Astrocyte of the cerebellum (primary cell): Measurements from ENCODE around the gene PXT1.
A peak's percentile ranks its signal among the peaks of the same experiment; 100 is the strongest.

Source experiments
- DNase-seq: peaks from one replicate; pipeline ENCODE4 v3.0.0-alpha.2; 2011; ENCODE audit warnings: low read depth
- H3K4me3 ChIP-seq: 2 replicates; pipeline ENCODE4 v1.5.1; 2011; ENCODE audit warnings: mild to moderate bottlenecking, low read depth, low read length, moderate library complexity
- in situ Hi-C: cut with HindIII; loops from 2 replicates; pipeline ENCODE4 v1.10.0; 2017; ENCODE audit warnings: low sequenced_read_pairs
- TF ChIP-seq, protein P1 (sequence below): IDR thresholded peaks from 2 replicates; pipeline ENCODE4 v1.5.1; 2012; ENCODE audit warnings: low read length, low read depth, moderate library complexity, mild to moderate bottlenecking; ENCODE audit errors: missing control alignments

The PXT1 gene

DNA sequence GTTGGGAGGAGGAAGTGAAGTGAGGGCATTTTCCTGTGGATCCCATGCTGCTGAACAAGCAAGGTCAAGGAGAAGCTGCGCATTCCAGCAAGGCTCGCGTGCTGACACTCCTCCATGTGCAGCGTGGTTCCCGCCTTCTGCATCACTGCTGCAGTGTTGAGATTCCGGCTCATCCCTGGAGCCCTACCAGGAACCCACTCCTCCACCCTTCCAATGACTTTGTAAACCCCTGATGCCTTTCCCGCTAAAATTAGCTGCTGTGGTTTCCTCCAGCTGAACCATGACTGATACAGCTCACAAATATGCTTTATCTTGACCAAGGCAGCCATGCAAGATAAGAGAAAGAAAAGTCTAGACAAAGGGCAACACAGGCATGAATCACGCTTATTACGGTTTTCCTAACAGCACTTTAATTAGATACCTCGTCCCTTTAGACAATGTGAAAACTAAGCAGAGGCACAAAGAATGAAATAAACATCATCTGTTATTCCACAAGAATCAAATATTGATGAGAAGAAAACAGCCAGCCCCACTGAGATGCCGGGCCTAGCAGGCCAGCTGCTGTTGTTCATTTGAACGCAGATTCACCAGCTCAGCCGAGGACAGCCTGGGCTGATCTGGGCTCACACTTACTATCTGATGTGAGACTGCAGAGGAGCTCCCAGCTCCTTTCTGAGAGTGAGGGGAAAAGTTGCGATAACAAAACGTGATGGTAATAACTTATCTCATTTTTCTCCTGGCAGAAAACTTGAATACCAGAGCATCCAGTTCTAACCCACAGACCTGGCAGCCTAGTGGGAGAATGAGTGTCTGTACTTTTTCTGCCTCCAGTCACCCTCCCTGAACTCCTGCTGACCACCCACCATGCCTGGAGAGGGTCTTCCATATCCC lies 91.7 kb downstream of the PXT1 start:
- in situ Hi-C loops: no loop called here
- TF ChIP-seq, protein P1, sequence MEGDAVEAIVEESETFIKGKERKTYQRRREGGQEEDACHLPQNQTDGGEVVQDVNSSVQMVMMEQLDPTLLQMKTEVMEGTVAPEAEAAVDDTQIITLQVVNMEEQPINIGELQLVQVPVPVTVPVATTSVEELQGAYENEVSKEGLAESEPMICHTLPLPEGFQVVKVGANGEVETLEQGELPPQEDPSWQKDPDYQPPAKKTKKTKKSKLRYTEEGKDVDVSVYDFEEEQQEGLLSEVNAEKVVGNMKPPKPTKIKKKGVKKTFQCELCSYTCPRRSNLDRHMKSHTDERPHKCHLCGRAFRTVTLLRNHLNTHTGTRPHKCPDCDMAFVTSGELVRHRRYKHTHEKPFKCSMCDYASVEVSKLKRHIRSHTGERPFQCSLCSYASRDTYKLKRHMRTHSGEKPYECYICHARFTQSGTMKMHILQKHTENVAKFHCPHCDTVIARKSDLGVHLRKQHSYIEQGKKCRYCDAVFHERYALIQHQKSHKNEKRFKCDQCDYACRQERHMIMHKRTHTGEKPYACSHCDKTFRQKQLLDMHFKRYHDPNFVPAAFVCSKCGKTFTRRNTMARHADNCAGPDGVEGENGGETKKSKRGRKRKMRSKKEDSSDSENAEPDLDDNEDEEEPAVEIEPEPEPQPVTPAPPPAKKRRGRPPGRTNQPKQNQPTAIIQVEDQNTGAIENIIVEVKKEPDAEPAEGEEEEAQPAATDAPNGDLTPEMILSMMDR: no peak
- DNase-seq: peak; percentile 65
- no peak overlapping the region for H3K4me3 ChIP-seq

GRCh38 chr6:36350082-36350481 lies 92.6 kb downstream of the PXT1 start:
- TF ChIP-seq, protein P1: no peak
- in situ Hi-C loops: no loop called here
- H3K4me3 ChIP-seq: no peak overlapping the region
- DNase-seq: no peak

GRCh38 chr6:36349240-36349639 lies 93.4 kb downstream of the PXT1 start:
- H3K4me3 ChIP-seq: no peak overlapping the region
- TF ChIP-seq, protein P1: no peak
- no peak for DNase-seq
- in situ Hi-C loops: no loop called here

DNA sequence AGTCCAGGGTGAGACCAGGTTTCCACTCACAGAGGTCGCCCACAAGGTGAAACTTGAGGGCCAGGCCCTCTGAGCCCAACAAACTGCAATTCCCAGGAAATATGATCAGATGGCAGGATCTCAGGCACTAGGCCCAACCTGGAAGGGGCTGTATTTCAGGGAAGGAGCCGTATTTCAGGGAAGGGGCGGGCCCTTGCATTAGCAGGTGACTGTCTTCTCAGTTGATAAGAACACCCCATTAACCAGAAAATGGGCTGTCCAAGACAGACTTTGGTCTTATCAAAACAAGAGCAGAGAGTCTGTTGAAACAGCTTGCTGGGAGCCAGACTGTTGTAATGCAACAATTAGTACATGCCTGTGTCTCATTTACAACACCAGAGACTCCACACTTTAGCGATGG lies 95.0 kb downstream of the PXT1 start:
- no peak for DNase-seq
- TF ChIP-seq, protein P1: no peak
- in situ Hi-C loops: no loop called here
- H3K4me3 ChIP-seq: no peak overlapping the region

- TF ChIP-seq, protein P1: no peak
- no peak for DNase-seq
- no peak overlapping the region for H3K4me3 ChIP-seq
- in situ Hi-C loops: no loop called here
These were observed 96.0 kb downstream of the PXT1 start for GRCh38 chr6:36346486-36347273.

DNA sequence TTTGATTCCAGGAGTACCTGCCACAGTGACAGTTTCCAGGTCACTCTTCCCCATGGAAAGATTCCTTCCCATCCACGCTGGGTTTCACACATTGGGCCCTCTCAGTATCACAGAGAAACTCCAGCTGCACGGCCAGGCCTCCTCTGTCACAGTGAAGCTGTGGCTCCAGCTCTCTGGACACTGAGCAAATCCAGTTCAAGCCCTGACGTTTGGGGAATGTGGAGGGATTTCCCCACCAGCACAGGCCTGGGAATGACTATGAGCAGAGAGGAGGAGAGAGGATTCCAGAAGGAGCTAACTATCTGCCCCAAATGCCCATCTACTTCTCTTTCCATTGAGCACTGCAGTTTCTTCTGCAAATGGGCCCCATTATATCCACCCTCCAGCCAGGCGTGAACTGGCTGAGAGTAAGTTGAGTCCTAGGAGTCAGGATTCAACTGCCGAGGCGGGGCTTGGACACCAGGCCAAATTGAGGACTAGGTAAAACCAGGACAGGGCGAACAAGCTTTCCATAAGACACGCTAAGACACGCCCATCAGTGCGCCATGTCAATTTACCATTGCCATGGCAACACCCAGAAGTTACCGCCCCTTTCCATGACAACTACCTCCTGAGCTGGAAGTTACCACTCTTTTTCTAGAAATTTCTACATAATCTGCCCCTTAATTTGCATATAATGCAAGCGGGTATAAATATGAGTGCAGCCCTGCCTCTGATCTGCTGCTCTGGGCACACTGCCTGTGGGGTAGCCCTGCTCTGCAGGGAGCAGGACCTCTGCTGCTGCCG lies 96.8 kb downstream of the PXT1 start:
- in situ Hi-C loops: no loop called here
- no peak overlapping the region for H3K4me3 ChIP-seq
- TF ChIP-seq, protein P1: no peak
- DNase-seq: no peak
